H1 (cell line): Measurements from ENCODE around the gene SPINT2. TPM values are rescaled to one million over a fixed set of nuclear protein-coding genes. Genes with fewer than 3 reads are reported as not detected.
A peak's percentile ranks its signal among the peaks of the same experiment; 100 is the strongest.

ENCODE experiments used
- CTCF ChIA-PET: fragments of 300-600 bp; sonication (Branson Sonifier 250); formaldehyde crosslinking; loops from one replicate; lab custom pipeline; 2021; ENCODE audit not compliant: partially characterized antibody; lab: Charles Lee
- POLR2A ChIA-PET: fragments of 300-600 bp; sonication (Branson Sonifier 250); formaldehyde crosslinking; loops from one replicate; lab custom pipeline; 2021; ENCODE audit warnings: inconsistent platforms; ENCODE audit not compliant: partially characterized antibody; lab: Charles Lee
- DNase-seq, 2 experiments: peaks; one replicate each; pipeline versions ENCODE4 v3.0.0 to v3.0.0-alpha.2; 2010 to 2022; ENCODE audit warnings: low spot score in 2 of 2, low read depth in 1 of 2, mixed read lengths in 1 of 2
- FAIRE-seq: peaks from 2 replicates; lab custom pipeline; 2011; peaks lifted over from hg19 to GRCh38; lab: Jason Lieb, UNC
- H2AFZ ChIP-seq: 2 replicates; pipeline ENCODE4 v1.8.1; 2012; ENCODE audit warnings: low read length, inconsistent platforms
- H2AK5ac ChIP-seq: 2 replicates; pipeline ENCODE4 v1.6.1; 2013; ENCODE audit warnings: low read depth, low read length
- H2BK120ac ChIP-seq: replicated peaks from 2 replicates; pipeline ENCODE3; 2013; ENCODE audit warnings: low read depth, low read length, inconsistent platforms
- H2BK12ac ChIP-seq: 2 replicates; pipeline ENCODE4 v1.6.1; 2013; ENCODE audit warnings: low read depth, low read length
- H2BK15ac ChIP-seq: 2 replicates; pipeline ENCODE4 v1.6.1; 2013; ENCODE audit warnings: low read length
- H2BK20ac ChIP-seq: 2 replicates; pipeline ENCODE4 v1.6.1; 2013; ENCODE audit warnings: low read length
- H2BK5ac ChIP-seq: 2 replicates; pipeline ENCODE4 v1.6.1; 2013; ENCODE audit warnings: low read depth, low read length
- H3K14ac ChIP-seq: 2 replicates; pipeline ENCODE4 v1.6.1; 2013; ENCODE audit warnings: inconsistent platforms; ENCODE audit not compliant: insufficient read length
- H3K18ac ChIP-seq: 2 replicates; pipeline ENCODE4 v1.6.1; 2013; ENCODE audit warnings: low read length; ENCODE audit errors: extremely low read depth
- H3K23ac ChIP-seq: 2 replicates; pipeline ENCODE4 v1.6.1; 2013; ENCODE audit warnings: inconsistent platforms; ENCODE audit not compliant: insufficient read length
- H3K23me2 ChIP-seq: 2 replicates; pipeline ENCODE4 v1.6.1; 2013; ENCODE audit warnings: low read depth, low read length
- H3K27ac ChIP-seq: 2 replicates; pipeline ENCODE4 v1.6.1; 2011; ENCODE audit warnings: low read depth, low read length, inconsistent platforms
- H3K27me3 ChIP-seq, 4 experiments: replicated peaks in 1 of 4; 1 replicate in 1 of 4; 2 replicates in 3 of 4; pipeline versions ENCODE4 v1.6.1 to v1.8.1; 2011 to 2013; ENCODE audit warnings: low read length in 3 of 4, mild to moderate bottlenecking in 3 of 4, inconsistent platforms in 2 of 4, mixed read lengths in 2 of 4, moderate library complexity in 1 of 4; ENCODE audit not compliant: control insufficient read depth in 3 of 4, insufficient read depth in 3 of 4; ENCODE audit errors: extremely low read depth in 1 of 4
- H3K36me3 ChIP-seq, 4 experiments: 2 replicates each; pipeline versions ENCODE4 v1.6.1 to v1.8.1; 2011 to 2013; ENCODE audit warnings: mild to moderate bottlenecking in 4 of 4, low read length in 3 of 4, moderate library complexity in 2 of 4, control low read depth in 1 of 4, inconsistent platforms in 1 of 4; ENCODE audit not compliant: insufficient read depth in 4 of 4, control insufficient read depth in 2 of 4
- H3K4ac ChIP-seq: replicated peaks from 2 replicates; pipeline ENCODE3; 2013; ENCODE audit warnings: low read length, low read depth, mixed read lengths, inconsistent platforms; ENCODE audit not compliant: insufficient read length
- H3K4me1 ChIP-seq, 4 experiments: replicated peaks in 1 of 4; 1 replicate in 1 of 4; 2 replicates in 3 of 4; pipeline versions ENCODE4 v1.6.1 to v1.8.1; 2011 to 2013; ENCODE audit warnings: low read length in 3 of 4, inconsistent platforms in 2 of 4, mixed read lengths in 1 of 4; ENCODE audit not compliant: insufficient read depth in 4 of 4, control insufficient read depth in 3 of 4
- H3K4me2 ChIP-seq, 2 experiments: 2 replicates each; pipeline versions ENCODE4 v1.6.1 to v1.8.1; 2011 to 2013; ENCODE audit warnings: low read depth in 2 of 2, low read length in 2 of 2, control low read depth in 1 of 2, inconsistent platforms in 1 of 2, mild to moderate bottlenecking in 1 of 2; ENCODE audit not compliant: insufficient read depth in 1 of 2
- H3K4me3 ChIP-seq, 4 experiments: fragments of 200-600, 300-600 bp in 1 of 4; sonication (generic), shearing (Covaris generic), sonication (Bioruptor Twin) in 1 of 4; 2 replicates each; pipeline versions ENCODE4 v1.5.1 to v1.8.1; 2011 to 2016; ENCODE audit warnings: low read length in 4 of 4, low read depth in 3 of 4, control low read depth in 2 of 4, inconsistent platforms in 2 of 4, mild to moderate bottlenecking in 2 of 4, mixed read lengths in 1 of 4, moderate library complexity in 1 of 4; ENCODE audit not compliant: insufficient read depth in 2 of 4; ENCODE audit errors: extremely low read depth in 1 of 4
- H3K56ac ChIP-seq: replicated peaks from 2 replicates; pipeline ENCODE3; 2013; ENCODE audit warnings: low read depth, mild to moderate bottlenecking, mixed read lengths, low read length, inconsistent platforms; ENCODE audit not compliant: insufficient read length
- H3K79me1 ChIP-seq: 2 replicates; pipeline ENCODE4 v1.6.1; 2013; ENCODE audit warnings: low read depth, low read length, control low read depth
- H3K79me2 ChIP-seq, 2 experiments: 2 replicates each; pipeline versions ENCODE4 v1.6.1 to v1.8.1; 2012 to 2013; ENCODE audit warnings: low read length in 2 of 2, mild to moderate bottlenecking in 2 of 2, inconsistent platforms in 1 of 2; ENCODE audit not compliant: insufficient read depth in 2 of 2, control insufficient read depth in 1 of 2
- H3K9ac ChIP-seq, 4 experiments: replicated peaks in 1 of 4; 1 replicate in 1 of 4; 2 replicates in 3 of 4; pipeline versions ENCODE4 v1.6.1 to v1.8.1; 2011 to 2013; ENCODE audit warnings: low read depth in 3 of 4, low read length in 3 of 4, control low read depth in 2 of 4, mild to moderate bottlenecking in 2 of 4, moderate library complexity in 2 of 4, inconsistent platforms in 1 of 4; ENCODE audit errors: extremely low read depth in 1 of 4
- H3K9me3 ChIP-seq, 2 experiments: 2 replicates each; pipeline versions ENCODE4 v1.6.1 to v1.8.1; 2012 to 2013; ENCODE audit warnings: mild to moderate bottlenecking in 2 of 2, moderate library complexity in 2 of 2, control low read depth in 1 of 2, inconsistent platforms in 1 of 2, low read depth in 1 of 2, low read length in 1 of 2, mixed read lengths in 1 of 2; ENCODE audit not compliant: insufficient read depth in 2 of 2
- H4K20me1 ChIP-seq, 2 experiments: replicated peaks in 1 of 2; 2 replicates each; pipeline versions ENCODE3 to v1.8.1; 2011 to 2013; ENCODE audit warnings: inconsistent platforms in 2 of 2, low read length in 2 of 2, mild to moderate bottlenecking in 1 of 2; ENCODE audit not compliant: insufficient read depth in 2 of 2, control insufficient read depth in 1 of 2
- H4K5ac ChIP-seq: 2 replicates; pipeline ENCODE4 v1.6.1; 2013; ENCODE audit warnings: low read length, low read depth, mixed read lengths, inconsistent platforms; ENCODE audit not compliant: insufficient read length
- H4K8ac ChIP-seq: 2 replicates; pipeline ENCODE4 v1.8.0; 2013; ENCODE audit warnings: mild to moderate bottlenecking, moderate library complexity, low read length, inconsistent platforms; ENCODE audit not compliant: insufficient read depth; ENCODE audit errors: extremely low read depth
- H4K91ac ChIP-seq: replicated peaks from 2 replicates; pipeline ENCODE3; 2013; ENCODE audit warnings: low read length, mixed read lengths, inconsistent platforms; ENCODE audit not compliant: insufficient read length
- ASH2L ChIP-seq: fragments of 200-600, 300-600 bp; sonication (generic); IDR thresholded peaks from one replicate; pipeline ENCODE4 v1.7.1; 2017; ENCODE audit warnings: low read length
- ATF3 ChIP-seq: IDR thresholded peaks from 2 replicates; pipeline ENCODE4 v1.6.1; 2011; ENCODE audit warnings: low read depth, mild to moderate bottlenecking, low read length; ENCODE audit not compliant: insufficient read depth
- CREB1 ChIP-seq: IDR thresholded peaks from 2 replicates; pipeline ENCODE4 v1.6.1; 2012; ENCODE audit warnings: inconsistent platforms
- EP300 ChIP-seq, 2 experiments: IDR thresholded peaks; 1 replicate in 1 of 2; 2 replicates in 1 of 2; pipeline ENCODE4 v1.6.1; 2011 to 2012; ENCODE audit warnings: low read depth in 2 of 2, low read length in 2 of 2, mild to moderate bottlenecking in 2 of 2, borderline replicate concordance in 1 of 2, inconsistent platforms in 1 of 2, moderate library complexity in 1 of 2
- SIN3A ChIP-seq, 2 experiments: IDR thresholded peaks in 1 of 2; conservative IDR thresholded peaks in 1 of 2; 2 replicates each; pipeline ENCODE4 v1.6.1; 2011 to 2012; ENCODE audit warnings: low read length in 2 of 2, improper control_type of control experiment in 1 of 2, low read depth in 1 of 2, mild to moderate bottlenecking in 1 of 2
- TAF1 ChIP-seq: IDR thresholded peaks from 2 replicates; pipeline ENCODE4 v1.6.1; 2011; ENCODE audit warnings: mild to moderate bottlenecking, low read depth, low read length
- WGBS, 2 experiments: shearing (Covaris generic) in 1 of 2; methylation state at CpG; one replicate each; pipeline versions ENCODE4 v1.1.6 to v1.1.7; 2013 to 2015; ENCODE audit warnings: low lambda C conversion rate in 2 of 2, mixed read lengths in 2 of 2, inconsistent platforms in 1 of 2, low coverage in 1 of 2, missing lambda C conversion rate in 1 of 2; ENCODE audit not compliant: insufficient replicate concordance in 2 of 2, insufficient coverage in 1 of 2, insufficient read length in 1 of 2; ENCODE audit errors: extremely low coverage in 1 of 2, missing lambda C conversion rate in 1 of 2; 5-methylcytosine and 5-hydroxymethylcytosine counted together
- polyA plus RNA-seq, 7 experiments: library from polyadenylated mRNA; depleted of rRNA in 3 of 7; stranded (reverse) in 5 of 7; unstranded in 2 of 7; fragments of >200 nt in 5 of 7; fragments of 200-250 nt in 2 of 7; gene quantifications; 1 replicate in 5 of 7; 2 replicates in 1 of 7; 4 replicates in 1 of 7; pipeline versions ENCODE4 v1.2.1 to v1.2.3, GENCODE V29; 2011 to 2013; ENCODE audit warnings: missing spikeins in 2 of 7, mixed read lengths in 2 of 7
- total RNA-seq: library from RNA; stranded (reverse); fragmentation: NEBNext Ultra II Directional; extraction: Animal tissue kit (Norgen Biotek cat#: 25700); gene quantifications from 2 replicates; pipeline ENCODE4 v1.2.1, GENCODE V29; 2021

The SPINT2 gene
- total and polyA plus RNA-seq, 2 of the 8 experiments (the other 6 are each of a cell fraction or from before 2014, with no cell fraction given): 294 to 296 TPM

- Histone ChIP-seq H4K8ac (0 out of 2 replicates have a peak overlapping the region, but pooled peaks have one; percentile 35), H3K79me2 (peaks cover 0 to 7% of the 10 kb centered on the region in 2 experiments; a peak in 2 of 4 replicates), H3K27me3 (0 out of 7 replicates have a peak, but pooled peaks cover 0 to under 1% (median 0%) of the 10 kb centered on the region in 4 experiments), H3K4me1 (peaks cover 1 to 8% (median 6%) of the 10 kb centered on the region in 4 experiments), H4K5ac (no peak overlapping the region), H4K91ac (no peak overlapping the region), H2BK20ac (no peak overlapping the region), H3K9ac (no peak overlapping the region), H3K4ac (no peak overlapping the region), H2AFZ (no peak overlapping the region), H3K14ac (no peak overlapping the region), H2BK5ac (no peak overlapping the region; the same call in 1 of the 2 replicates), H3K27ac (no peak overlapping the region), H2AK5ac (no peak overlapping the region), H3K56ac (no peak overlapping the region), H3K79me1 (peaks cover 4% of the 10 kb centered on the region), H3K4me2 (peak overlapping the region; percentile 46 to 78), H3K18ac (no peak overlapping the region), H3K4me3 (peak overlapping the region in 1 of 4 experiments; percentile 38; a peak in 3 of 8 replicates), H2BK120ac (no peak overlapping the region), H3K23me2 (peaks cover 8% of the 10 kb centered on the region), H3K9me3 (no peaks in the 10 kb centered on the region), H3K36me3 (no peaks in the 10 kb centered on the region; a peak in 3 of 8 replicates), H2BK15ac (no peak overlapping the region), H2BK12ac (no peak overlapping the region), H4K20me1 (peaks cover 0 to 5% of the 10 kb centered on the region in 2 experiments), H3K23ac (no peak overlapping the region)
- WGBS, 2 experiments: 75% methylated on average over 35 of the region's 64 CpGs; no CpG with 5 or more reads in 1 of the 2 experiments
- ChIA-PET POLR2A (no interaction called here), CTCF (interaction anchor here (0.9 to 4.0 kb wide), 4 partner anchors 21 to 88 kb away, joined by 3 to 18 read pairs (median 3); no protein-coding TSS in a partner anchor)
- no peak for DNase-seq
- no peak for FAIRE-seq
- TF ChIP-seq ATF3: no peak
- peak; percentile 28; the same call in 1 of the 2 replicates for TF ChIP-seq CREB1
- no peak for TF ChIP-seq EP300 (IDR thresholded peaks at IDR 0.05; ENCODE audit: borderline replicate concordance in 1 of 2, low read depth in 2 of 2, low read length in 2 of 2)
- 0 out of 2 replicates have a peak, but pooled peaks have one; percentile 19 for TF ChIP-seq TAF1
- no peak for TF ChIP-seq SIN3A (conservative IDR thresholded peaks at IDR 0.05 in 1 of 2, IDR thresholded peaks at IDR 0.05 in 1 of 2; ENCODE audit: low read depth in 1 of 2, low read length in 2 of 2)
- no peak for TF ChIP-seq ASH2L
Measured at GRCh38 chr19:38221919-38222830, 42.2 kb upstream of the SPINT2 start.
